Measurements from ENCODE around the gene CD3D.
A peak's percentile ranks its signal among the peaks of the same experiment; 100 is the strongest.

Gene CD3D

DNA sequence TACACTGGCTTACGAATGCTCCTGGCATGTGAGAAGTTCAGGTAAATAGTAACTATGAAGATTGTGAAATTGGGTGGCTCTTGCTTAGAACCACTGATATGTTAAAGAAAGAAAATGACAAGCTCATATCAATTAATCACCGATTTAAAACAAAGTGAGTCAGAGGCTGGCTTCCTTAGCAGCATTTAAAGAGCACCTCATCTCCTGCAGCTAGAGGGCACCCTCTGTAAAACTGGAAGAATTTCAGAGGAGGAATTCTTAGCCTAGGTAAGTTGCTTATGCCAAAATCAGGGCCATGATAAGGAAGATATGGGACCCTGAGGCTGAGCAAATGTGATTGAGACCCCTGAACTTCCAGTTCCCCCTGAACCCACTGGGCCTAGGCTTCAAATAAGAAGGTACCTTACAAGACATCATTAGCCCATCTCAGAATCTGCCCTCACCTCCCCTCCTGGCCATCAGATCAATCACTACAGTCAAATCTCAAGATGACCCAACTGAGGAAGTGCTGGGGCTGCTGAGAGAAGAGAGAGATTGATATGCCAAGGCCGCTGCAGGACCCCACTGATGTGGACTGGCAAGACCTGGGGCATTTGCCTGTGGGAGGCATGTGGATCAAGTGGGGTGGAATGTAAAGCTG is 46.6 kb downstream of the CD3D start:
- WGBS, result 55% methylated on average over 3 of the region's 3 CpGs
- Histone ChIP-seq H3K14ac (ENCODE audit: low read length in 2 of 2) (no peak overlapping the region), H2AFZ (ENCODE audit: low read depth, low read length) (no peak overlapping the region), H3K79me1 (replicated peaks; ENCODE audit: low read length, poor library complexity, severe bottlenecking) (no peaks in the 10 kb centered on the region), H3K4me1 (ENCODE audit: control insufficient read depth, insufficient read depth, low read depth, low read length) (no peaks in the 10 kb centered on the region), H3K18ac (ENCODE audit: low read depth in 1 of 2, low read length in 2 of 2) (no peak overlapping the region), H3K27me3 (ENCODE audit: control insufficient read depth in 1 of 2, insufficient read depth in 1 of 2, low read length in 2 of 2) (peaks cover 10 to 27% of the 10 kb centered on the region in 2 experiments), H3K27ac (ENCODE audit: low read length, poor library complexity, severe bottlenecking) (no peak overlapping the region), H3K9me3 (ENCODE audit: control insufficient read depth, low read length) (no peaks in the 10 kb centered on the region), H3K4ac (ENCODE audit: low read depth in 1 of 2, low read length in 2 of 2) (no peak overlapping the region), H4K91ac (ENCODE audit: low read length) (no peak overlapping the region), H2BK5ac (ENCODE audit: low read depth, low read length, poor library complexity, severe bottlenecking) (no peak overlapping the region), H4K8ac (ENCODE audit: low read length) (no peak overlapping the region), H3K9ac (ENCODE audit: low read length) (no peak overlapping the region), H3K23ac (ENCODE audit: low read length in 2 of 2) (no peak overlapping the region), H2BK120ac (ENCODE audit: low read depth, low read length) (no peak overlapping the region), H3K4me2 (ENCODE audit: low read length, poor library complexity, severe bottlenecking) (no peak overlapping the region), H2BK12ac (ENCODE audit: low read length in 2 of 2) (no peak overlapping the region), H3K36me3 (ENCODE audit: control insufficient read depth in 1 of 2, insufficient read depth in 2 of 2, low read depth in 1 of 2, low read length in 2 of 2) (no peaks in the 10 kb centered on the region), H2AK5ac (ENCODE audit: low read length, severe bottlenecking) (no peak overlapping the region), H2BK15ac (ENCODE audit: low read depth, poor library complexity, severe bottlenecking) (no peak overlapping the region), H3K4me3 (ENCODE audit: insufficient read depth in 1 of 2, low read depth in 1 of 2, low read length in 2 of 2) (no peak overlapping the region)
- DNase-seq, result peak; percentile 16

DNA sequence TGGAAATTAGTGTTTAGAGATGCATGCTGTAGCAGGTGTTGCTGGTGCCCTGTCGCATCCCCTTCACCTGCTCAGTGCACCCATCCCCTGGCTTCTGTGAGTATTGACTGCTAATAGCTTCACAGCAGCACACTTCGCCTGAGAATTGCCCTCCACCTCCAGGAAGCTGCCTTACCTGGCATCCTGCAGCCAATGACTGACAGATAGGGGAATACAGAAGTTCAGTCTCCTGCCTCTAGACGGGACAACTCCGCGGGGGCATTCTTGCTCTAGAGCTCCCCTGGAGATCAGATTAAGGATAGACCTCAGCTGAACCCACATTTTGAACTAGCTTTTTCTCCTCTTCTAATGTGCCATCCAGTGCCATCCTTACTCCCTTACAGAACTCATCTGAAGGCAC is 47.3 kb downstream of the CD3D start:
- Histone ChIP-seq H2AK5ac (ENCODE audit: low read length, severe bottlenecking) (no peak overlapping the region), H3K9ac (ENCODE audit: low read length) (no peak overlapping the region), H3K9me3 (ENCODE audit: control insufficient read depth, low read length) (no peaks in the 10 kb centered on the region), H2BK12ac (ENCODE audit: low read length in 2 of 2) (no peak overlapping the region), H3K27me3 (ENCODE audit: control insufficient read depth in 1 of 2, insufficient read depth in 1 of 2, low read length in 2 of 2) (peaks cover 3 to 28% of the 10 kb centered on the region in 2 experiments), H3K79me1 (replicated peaks; ENCODE audit: low read length, poor library complexity, severe bottlenecking) (no peaks in the 10 kb centered on the region), H3K4me3 (ENCODE audit: insufficient read depth in 1 of 2, low read depth in 1 of 2, low read length in 2 of 2) (no peak overlapping the region), H3K23ac (ENCODE audit: low read length in 2 of 2) (no peak overlapping the region), H4K91ac (ENCODE audit: low read length) (no peak overlapping the region), H3K4me2 (ENCODE audit: low read length, poor library complexity, severe bottlenecking) (no peak overlapping the region), H3K27ac (ENCODE audit: low read length, poor library complexity, severe bottlenecking) (no peak overlapping the region), H4K8ac (ENCODE audit: low read length) (no peak overlapping the region), H2BK15ac (ENCODE audit: low read depth, poor library complexity, severe bottlenecking) (no peak overlapping the region), H3K36me3 (ENCODE audit: control insufficient read depth in 1 of 2, insufficient read depth in 2 of 2, low read depth in 1 of 2, low read length in 2 of 2) (no peaks in the 10 kb centered on the region), H3K4me1 (ENCODE audit: control insufficient read depth, insufficient read depth, low read depth, low read length) (no peaks in the 10 kb centered on the region), H2BK5ac (ENCODE audit: low read depth, low read length, poor library complexity, severe bottlenecking) (no peak overlapping the region), H2AFZ (ENCODE audit: low read depth, low read length) (no peak overlapping the region), H3K18ac (ENCODE audit: low read depth in 1 of 2, low read length in 2 of 2) (no peak overlapping the region), H2BK120ac (ENCODE audit: low read depth, low read length) (no peak overlapping the region), H3K4ac (ENCODE audit: low read depth in 1 of 2, low read length in 2 of 2) (no peak overlapping the region), H3K14ac (ENCODE audit: low read length in 2 of 2) (no peak overlapping the region)
- 34% methylated on average over 5 of the region's 5 CpGs for WGBS
- DNase-seq, result no peak

GRCh38 chr11:118294053-118294452 is 48.5 kb downstream of the CD3D start:
- H3K79me1 ChIP-seq (replicated peaks; ENCODE audit: low read length, poor library complexity, severe bottlenecking), result no peaks in the 10 kb centered on the region
- H3K4ac ChIP-seq (ENCODE audit: low read depth in 1 of 2, low read length in 2 of 2), result no peak overlapping the region
- no peak overlapping the region for H3K4me3 ChIP-seq (ENCODE audit: insufficient read depth in 1 of 2, low read depth in 1 of 2, low read length in 2 of 2)
- no peak overlapping the region for H2AK5ac ChIP-seq (ENCODE audit: low read length, severe bottlenecking)
- H3K18ac ChIP-seq (ENCODE audit: low read depth in 1 of 2, low read length in 2 of 2), result no peak overlapping the region
- no peak overlapping the region for H2BK12ac ChIP-seq (ENCODE audit: low read length in 2 of 2)
- peaks cover 0 to 28% of the 10 kb centered on the region in 2 experiments for H3K27me3 ChIP-seq (ENCODE audit: control insufficient read depth in 1 of 2, insufficient read depth in 1 of 2, low read length in 2 of 2)
- no peak overlapping the region for H3K4me2 ChIP-seq (ENCODE audit: low read length, poor library complexity, severe bottlenecking)
- H3K9me3 ChIP-seq (ENCODE audit: control insufficient read depth, low read length), result no peaks in the 10 kb centered on the region
- no peaks in the 10 kb centered on the region for H3K4me1 ChIP-seq (ENCODE audit: control insufficient read depth, insufficient read depth, low read depth, low read length)
- H4K91ac ChIP-seq (ENCODE audit: low read length), result no peak overlapping the region
- no peaks in the 10 kb centered on the region for H3K36me3 ChIP-seq (ENCODE audit: control insufficient read depth in 1 of 2, insufficient read depth in 2 of 2, low read depth in 1 of 2, low read length in 2 of 2)
- WGBS, result 100% methylated on average over 1 of the region's 2 CpGs
- no peak overlapping the region for H2BK15ac ChIP-seq (ENCODE audit: low read depth, poor library complexity, severe bottlenecking)
- H3K14ac ChIP-seq (ENCODE audit: low read length in 2 of 2), result no peak overlapping the region
- H3K23ac ChIP-seq (ENCODE audit: low read length in 2 of 2), result no peak overlapping the region
- H3K27ac ChIP-seq (ENCODE audit: low read length, poor library complexity, severe bottlenecking), result no peak overlapping the region
- H2BK120ac ChIP-seq (ENCODE audit: low read depth, low read length), result no peak overlapping the region
- H4K8ac ChIP-seq (ENCODE audit: low read length), result no peak overlapping the region
- H3K9ac ChIP-seq (ENCODE audit: low read length), result no peak overlapping the region
- H2AFZ ChIP-seq (ENCODE audit: low read depth, low read length), result no peak overlapping the region
- H2BK5ac ChIP-seq (ENCODE audit: low read depth, low read length, poor library complexity, severe bottlenecking), result no peak overlapping the region
- DNase-seq, result no peak

- Histone ChIP-seq H3K14ac (ENCODE audit: low read length in 2 of 2) (no peak overlapping the region), H3K18ac (ENCODE audit: low read depth in 1 of 2, low read length in 2 of 2) (no peak overlapping the region), H3K4me2 (ENCODE audit: low read length, poor library complexity, severe bottlenecking) (no peak overlapping the region), H2BK120ac (ENCODE audit: low read depth, low read length) (no peak overlapping the region), H3K36me3 (ENCODE audit: control insufficient read depth in 1 of 2, insufficient read depth in 2 of 2, low read depth in 1 of 2, low read length in 2 of 2) (no peaks in the 10 kb centered on the region), H4K8ac (ENCODE audit: low read length) (no peak overlapping the region), H3K4ac (ENCODE audit: low read depth in 1 of 2, low read length in 2 of 2) (no peak overlapping the region), H3K79me1 (replicated peaks; ENCODE audit: low read length, poor library complexity, severe bottlenecking) (no peaks in the 10 kb centered on the region), H2AFZ (ENCODE audit: low read depth, low read length) (no peak overlapping the region), H3K4me3 (ENCODE audit: insufficient read depth in 1 of 2, low read depth in 1 of 2, low read length in 2 of 2) (peak overlapping the region in 1 of 2 experiments; percentile 13), H4K91ac (ENCODE audit: low read length) (no peak overlapping the region), H2BK12ac (ENCODE audit: low read length in 2 of 2) (no peak overlapping the region), H3K27me3 (ENCODE audit: control insufficient read depth in 1 of 2, insufficient read depth in 1 of 2, low read length in 2 of 2) (peaks cover 0 to 28% of the 10 kb centered on the region in 2 experiments), H3K23ac (ENCODE audit: low read length in 2 of 2) (no peak overlapping the region), H3K9me3 (ENCODE audit: control insufficient read depth, low read length) (no peaks in the 10 kb centered on the region), H2BK15ac (ENCODE audit: low read depth, poor library complexity, severe bottlenecking) (no peak overlapping the region), H2BK5ac (ENCODE audit: low read depth, low read length, poor library complexity, severe bottlenecking) (no peak overlapping the region), H2AK5ac (ENCODE audit: low read length, severe bottlenecking) (no peak overlapping the region), H3K27ac (ENCODE audit: low read length, poor library complexity, severe bottlenecking) (no peak overlapping the region), H3K4me1 (ENCODE audit: control insufficient read depth, insufficient read depth, low read depth, low read length) (no peaks in the 10 kb centered on the region), H3K9ac (ENCODE audit: low read length) (peak overlapping the region; percentile 66)
- 79% methylated on average over 9 of the region's 9 CpGs for whole genome bisulfite sequencing
- DNase-seq, result no peak
Measured at GRCh38 chr11:118291477-118292135, 50.9 kb downstream of the CD3D start.
